ENCODE measurements around the gene ABR.

GRCh38 chr17:1227917-1228780 lies 48.4 kb upstream of the ABR start:
- TF ChIP-seq CTCF (conservative IDR thresholded peaks at IDR 0.05): no peak
- TF ChIP-seq ZFX (IDR thresholded peaks at IDR 0.05): no peak

Measured in C4-2B (cell line).